ENCODE data around the gene DPF3.
A peak's percentile ranks its signal among the peaks of the same experiment; 100 is the strongest.

Gene DPF3

GRCh38 chr14:72824051-72824450 lies 69.8 kb downstream of the DPF3 start:
- Histone ChIP-seq H3K9ac (ENCODE audit: low read length) (no peak overlapping the region), H3K36me3 (ENCODE audit: control insufficient read depth, insufficient read depth, low read length) (no peaks in the 10 kb centered on the region), H3K4me1 (ENCODE audit: control insufficient read depth, insufficient read depth, low read length) (no peaks in the 10 kb centered on the region), H3K4me3 (ENCODE audit: low read length) (no peak overlapping the region), H3K27ac (ENCODE audit: low read depth, low read length) (no peak overlapping the region), H3K27me3 (ENCODE audit: control insufficient read depth, insufficient read depth, low read length) (no peaks in the 10 kb centered on the region)

GRCh38 chr14:72822946-72823611 lies 70.8 kb downstream of the DPF3 start:
- no peaks in the 10 kb centered on the region for H3K36me3 ChIP-seq (ENCODE audit: control insufficient read depth, insufficient read depth, low read length)
- H3K27me3 ChIP-seq (ENCODE audit: control insufficient read depth, insufficient read depth, low read length) = no peaks in the 10 kb centered on the region
- H3K27ac ChIP-seq (ENCODE audit: low read depth, low read length) = no peak overlapping the region
- H3K4me3 ChIP-seq (ENCODE audit: low read length) = no peak overlapping the region
- H3K9ac ChIP-seq (ENCODE audit: low read length) = no peak overlapping the region
- no peaks in the 10 kb centered on the region for H3K4me1 ChIP-seq (ENCODE audit: control insufficient read depth, insufficient read depth, low read length)

GRCh38 chr14:72818998-72819397 lies 74.9 kb downstream of the DPF3 start:
- H3K36me3 ChIP-seq (ENCODE audit: control insufficient read depth, insufficient read depth, low read length) = no peaks in the 10 kb centered on the region
- no peak overlapping the region for H3K9ac ChIP-seq (ENCODE audit: low read length)
- H3K4me1 ChIP-seq (ENCODE audit: control insufficient read depth, insufficient read depth, low read length) = no peaks in the 10 kb centered on the region
- no peak overlapping the region for H3K27ac ChIP-seq (ENCODE audit: low read depth, low read length)
- no peaks in the 10 kb centered on the region for H3K27me3 ChIP-seq (ENCODE audit: control insufficient read depth, insufficient read depth, low read length)
- H3K4me3 ChIP-seq (ENCODE audit: low read length) = no peak overlapping the region

GRCh38 chr14:72816287-72816686 lies 77.6 kb downstream of the DPF3 start:
- Histone ChIP-seq H3K4me3 (ENCODE audit: low read length) (no peak overlapping the region), H3K4me1 (ENCODE audit: control insufficient read depth, insufficient read depth, low read length) (peaks cover 4% of the 10 kb centered on the region), H3K36me3 (ENCODE audit: control insufficient read depth, insufficient read depth, low read length) (no peaks in the 10 kb centered on the region), H3K9ac (ENCODE audit: low read length) (no peak overlapping the region), H3K27ac (ENCODE audit: low read depth, low read length) (no peak overlapping the region), H3K27me3 (ENCODE audit: control insufficient read depth, insufficient read depth, low read length) (no peaks in the 10 kb centered on the region)

GRCh38 chr14:72815430-72815829 lies 78.5 kb downstream of the DPF3 start:
- H3K4me3 ChIP-seq (ENCODE audit: low read length) = no peak overlapping the region
- H3K4me1 ChIP-seq (ENCODE audit: control insufficient read depth, insufficient read depth, low read length) = peaks cover 4% of the 10 kb centered on the region
- H3K27me3 ChIP-seq (ENCODE audit: control insufficient read depth, insufficient read depth, low read length) = no peaks in the 10 kb centered on the region
- no peak overlapping the region for H3K27ac ChIP-seq (ENCODE audit: low read depth, low read length)
- no peaks in the 10 kb centered on the region for H3K36me3 ChIP-seq (ENCODE audit: control insufficient read depth, insufficient read depth, low read length)
- H3K9ac ChIP-seq (ENCODE audit: low read length) = no peak overlapping the region

- Histone ChIP-seq H3K27me3 (ENCODE audit: control insufficient read depth, insufficient read depth, low read length) (no peaks in the 10 kb centered on the region), H3K9ac (ENCODE audit: low read length) (no peak overlapping the region), H3K27ac (ENCODE audit: low read depth, low read length) (peak overlapping the region; percentile 81), H3K4me3 (ENCODE audit: low read length) (peak overlapping the region; percentile 24), H3K36me3 (ENCODE audit: control insufficient read depth, insufficient read depth, low read length) (no peaks in the 10 kb centered on the region), H3K4me1 (ENCODE audit: control insufficient read depth, insufficient read depth, low read length) (peaks cover 4% of the 10 kb centered on the region)
Observed at GRCh38 chr14:72812292-72812851, 81.5 kb downstream of the DPF3 start.

- no peak overlapping the region for H3K4me3 ChIP-seq (ENCODE audit: low read length)
- no peak overlapping the region for H3K9ac ChIP-seq (ENCODE audit: low read length)
- H3K27ac ChIP-seq (ENCODE audit: low read depth, low read length) = no peak overlapping the region
- no peaks in the 10 kb centered on the region for H3K36me3 ChIP-seq (ENCODE audit: control insufficient read depth, insufficient read depth, low read length)
- no peaks in the 10 kb centered on the region for H3K27me3 ChIP-seq (ENCODE audit: control insufficient read depth, insufficient read depth, low read length)
- peaks cover 4% of the 10 kb centered on the region for H3K4me1 ChIP-seq (ENCODE audit: control insufficient read depth, insufficient read depth, low read length)
Observed at GRCh38 chr14:72810201-72810600, 83.7 kb downstream of the DPF3 start.

GRCh38 chr14:72809063-72809462 lies 84.8 kb downstream of the DPF3 start:
- Histone ChIP-seq H3K27me3 (ENCODE audit: control insufficient read depth, insufficient read depth, low read length) (no peaks in the 10 kb centered on the region), H3K27ac (ENCODE audit: low read depth, low read length) (no peak overlapping the region), H3K4me1 (ENCODE audit: control insufficient read depth, insufficient read depth, low read length) (peaks cover 4% of the 10 kb centered on the region), H3K36me3 (ENCODE audit: control insufficient read depth, insufficient read depth, low read length) (no peaks in the 10 kb centered on the region), H3K9ac (ENCODE audit: low read length) (no peak overlapping the region), H3K4me3 (ENCODE audit: low read length) (no peak overlapping the region)

GRCh38 chr14:72808564-72808963 lies 85.3 kb downstream of the DPF3 start:
- Histone ChIP-seq H3K9ac (ENCODE audit: low read length) (no peak overlapping the region), H3K27me3 (ENCODE audit: control insufficient read depth, insufficient read depth, low read length) (no peaks in the 10 kb centered on the region), H3K36me3 (ENCODE audit: control insufficient read depth, insufficient read depth, low read length) (no peaks in the 10 kb centered on the region), H3K4me1 (ENCODE audit: control insufficient read depth, insufficient read depth, low read length) (peaks cover 4% of the 10 kb centered on the region), H3K27ac (ENCODE audit: low read depth, low read length) (no peak overlapping the region), H3K4me3 (ENCODE audit: low read length) (no peak overlapping the region)

GRCh38 chr14:72802588-72802946 lies 91.3 kb downstream of the DPF3 start:
- H3K4me3 ChIP-seq (ENCODE audit: low read length) = no peak overlapping the region
- H3K27me3 ChIP-seq (ENCODE audit: control insufficient read depth, insufficient read depth, low read length) = no peaks in the 10 kb centered on the region
- H3K9ac ChIP-seq (ENCODE audit: low read length) = no peak overlapping the region
- H3K36me3 ChIP-seq (ENCODE audit: control insufficient read depth, insufficient read depth, low read length) = no peaks in the 10 kb centered on the region
- H3K27ac ChIP-seq (ENCODE audit: low read depth, low read length) = no peak overlapping the region
- no peaks in the 10 kb centered on the region for H3K4me1 ChIP-seq (ENCODE audit: control insufficient read depth, insufficient read depth, low read length)

GRCh38 chr14:72801836-72802587 lies 91.9 kb downstream of the DPF3 start:
- Histone ChIP-seq H3K36me3 (ENCODE audit: control insufficient read depth, insufficient read depth, low read length) (no peaks in the 10 kb centered on the region), H3K4me1 (ENCODE audit: control insufficient read depth, insufficient read depth, low read length) (no peaks in the 10 kb centered on the region), H3K27me3 (ENCODE audit: control insufficient read depth, insufficient read depth, low read length) (no peaks in the 10 kb centered on the region), H3K4me3 (ENCODE audit: low read length) (no peak overlapping the region), H3K27ac (ENCODE audit: low read depth, low read length) (no peak overlapping the region), H3K9ac (ENCODE audit: low read length) (no peak overlapping the region)

- no peaks in the 10 kb centered on the region for H3K4me1 ChIP-seq (ENCODE audit: control insufficient read depth, insufficient read depth, low read length)
- no peaks in the 10 kb centered on the region for H3K36me3 ChIP-seq (ENCODE audit: control insufficient read depth, insufficient read depth, low read length)
- no peak overlapping the region for H3K9ac ChIP-seq (ENCODE audit: low read length)
- no peak overlapping the region for H3K27ac ChIP-seq (ENCODE audit: low read depth, low read length)
- H3K4me3 ChIP-seq (ENCODE audit: low read length) = no peak overlapping the region
- no peaks in the 10 kb centered on the region for H3K27me3 ChIP-seq (ENCODE audit: control insufficient read depth, insufficient read depth, low read length)
Observed at GRCh38 chr14:72801381-72801812, 92.5 kb downstream of the DPF3 start.
